ENCODE measurements around the gene RANBP17. TPM values are rescaled to one million over a fixed set of nuclear protein-coding genes. Genes with fewer than 3 reads are reported as not detected.

The RANBP17 gene
- total and polyA plus RNA-seq, 2 donors (not counting 1 experiment from before 2014, with no cell fraction given): 3.1 to 3.5 TPM

DNA sequence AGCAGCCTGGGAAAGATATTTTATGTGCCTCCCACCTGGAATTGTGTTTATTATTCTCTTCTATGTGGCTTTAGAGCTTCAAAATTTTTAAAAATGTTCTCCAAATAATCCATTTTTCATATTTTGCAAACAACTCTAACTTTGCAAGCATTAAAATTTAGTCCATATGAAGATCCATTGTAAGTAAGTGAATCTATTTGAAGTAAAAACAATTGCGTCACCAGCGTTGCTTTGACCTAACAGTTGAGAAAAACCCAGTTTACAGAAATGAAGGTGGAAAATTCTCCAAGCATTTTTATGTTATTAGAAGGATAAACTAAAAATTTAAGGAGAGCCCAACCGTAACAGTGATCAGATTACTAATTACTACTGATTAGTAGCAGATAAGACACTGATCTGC is 408.3 kb downstream of the RANBP17 start:
- Histone ChIP-seq H4K20me1 (ENCODE audit: control insufficient read depth, extremely low read depth, insufficient read depth, low read length) (no peaks in the 10 kb centered on the region), H3K4me3 (replicated peaks in 1 of 4; ENCODE audit: control extremely low read depth in 1 of 4, insufficient read depth in 1 of 4, low read depth in 3 of 4, low read length in 4 of 4) (no peak overlapping the region), H3K27me3 (ENCODE audit: control insufficient read depth, insufficient read depth, low read length) (no peaks in the 10 kb centered on the region), H3K4me2 (ENCODE audit: extremely low read depth, insufficient read depth, low read length) (no peak overlapping the region), H3K79me2 (ENCODE audit: control insufficient read depth, insufficient read depth, low read length) (no peaks in the 10 kb centered on the region), H3K4me1 (ENCODE audit: control insufficient read depth, extremely low read depth, insufficient read depth, low read length) (peaks cover 4% of the 10 kb centered on the region), H3K9ac (ENCODE audit: insufficient read depth, low read length) (no peak overlapping the region), H3K36me3 (ENCODE audit: control insufficient read depth, insufficient read depth, low read length) (no peaks in the 10 kb centered on the region), H2AFZ (ENCODE audit: low read length) (no peak overlapping the region), H3K9me3 (ENCODE audit: control insufficient read depth, insufficient read depth, low read depth, low read length) (no peaks in the 10 kb centered on the region), H3K27ac (ENCODE audit: insufficient read depth, low read length) (no peak overlapping the region)
- peak in 1 of 2 donors; percentile 44 for DNase-seq (ENCODE audit: low read depth in 2 of 2)
- no peak for TF ChIP-seq EZH2 (IDR thresholded peaks at IDR 0.05; ENCODE audit: low read length, missing control alignments)
- TF ChIP-seq, protein P1, sequence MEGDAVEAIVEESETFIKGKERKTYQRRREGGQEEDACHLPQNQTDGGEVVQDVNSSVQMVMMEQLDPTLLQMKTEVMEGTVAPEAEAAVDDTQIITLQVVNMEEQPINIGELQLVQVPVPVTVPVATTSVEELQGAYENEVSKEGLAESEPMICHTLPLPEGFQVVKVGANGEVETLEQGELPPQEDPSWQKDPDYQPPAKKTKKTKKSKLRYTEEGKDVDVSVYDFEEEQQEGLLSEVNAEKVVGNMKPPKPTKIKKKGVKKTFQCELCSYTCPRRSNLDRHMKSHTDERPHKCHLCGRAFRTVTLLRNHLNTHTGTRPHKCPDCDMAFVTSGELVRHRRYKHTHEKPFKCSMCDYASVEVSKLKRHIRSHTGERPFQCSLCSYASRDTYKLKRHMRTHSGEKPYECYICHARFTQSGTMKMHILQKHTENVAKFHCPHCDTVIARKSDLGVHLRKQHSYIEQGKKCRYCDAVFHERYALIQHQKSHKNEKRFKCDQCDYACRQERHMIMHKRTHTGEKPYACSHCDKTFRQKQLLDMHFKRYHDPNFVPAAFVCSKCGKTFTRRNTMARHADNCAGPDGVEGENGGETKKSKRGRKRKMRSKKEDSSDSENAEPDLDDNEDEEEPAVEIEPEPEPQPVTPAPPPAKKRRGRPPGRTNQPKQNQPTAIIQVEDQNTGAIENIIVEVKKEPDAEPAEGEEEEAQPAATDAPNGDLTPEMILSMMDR (conservative IDR thresholded peaks at IDR 0.05 in 1 of 2, IDR thresholded peaks at IDR 0.05 in 1 of 2; ENCODE audit: low read depth in 1 of 2, low read length in 2 of 2): no peak

- H2AFZ ChIP-seq (ENCODE audit: low read length): no peak overlapping the region
- no peaks in the 10 kb centered on the region for H3K27me3 ChIP-seq (ENCODE audit: control insufficient read depth, insufficient read depth, low read length)
- no peaks in the 10 kb centered on the region for H3K36me3 ChIP-seq (ENCODE audit: control insufficient read depth, insufficient read depth, low read length)
- H3K4me1 ChIP-seq (ENCODE audit: control insufficient read depth, extremely low read depth, insufficient read depth, low read length): peaks cover 4% of the 10 kb centered on the region
- no peak overlapping the region for H3K9ac ChIP-seq (ENCODE audit: insufficient read depth, low read length)
- no peaks in the 10 kb centered on the region for H3K79me2 ChIP-seq (ENCODE audit: control insufficient read depth, insufficient read depth, low read length)
- no peaks in the 10 kb centered on the region for H3K9me3 ChIP-seq (ENCODE audit: control insufficient read depth, insufficient read depth, low read depth, low read length)
- no peak overlapping the region for H3K4me3 ChIP-seq (replicated peaks in 1 of 4; ENCODE audit: control extremely low read depth in 1 of 4, insufficient read depth in 1 of 4, low read depth in 3 of 4, low read length in 4 of 4)
- no peak overlapping the region for H3K4me2 ChIP-seq (ENCODE audit: extremely low read depth, insufficient read depth, low read length)
- TF ChIP-seq, protein P1 (conservative IDR thresholded peaks at IDR 0.05 in 1 of 2, IDR thresholded peaks at IDR 0.05 in 1 of 2; ENCODE audit: low read depth in 1 of 2, low read length in 2 of 2): no peak
- TF ChIP-seq EZH2 (IDR thresholded peaks at IDR 0.05; ENCODE audit: low read length, missing control alignments): no peak
- no peak for DNase-seq (ENCODE audit: low read depth in 2 of 2)
- no peaks in the 10 kb centered on the region for H4K20me1 ChIP-seq (ENCODE audit: control insufficient read depth, extremely low read depth, insufficient read depth, low read length)
- H3K27ac ChIP-seq (ENCODE audit: insufficient read depth, low read length): no peak overlapping the region
Observed at GRCh38 chr5:171271798-171272197, 410.0 kb downstream of the RANBP17 start.

DNA sequence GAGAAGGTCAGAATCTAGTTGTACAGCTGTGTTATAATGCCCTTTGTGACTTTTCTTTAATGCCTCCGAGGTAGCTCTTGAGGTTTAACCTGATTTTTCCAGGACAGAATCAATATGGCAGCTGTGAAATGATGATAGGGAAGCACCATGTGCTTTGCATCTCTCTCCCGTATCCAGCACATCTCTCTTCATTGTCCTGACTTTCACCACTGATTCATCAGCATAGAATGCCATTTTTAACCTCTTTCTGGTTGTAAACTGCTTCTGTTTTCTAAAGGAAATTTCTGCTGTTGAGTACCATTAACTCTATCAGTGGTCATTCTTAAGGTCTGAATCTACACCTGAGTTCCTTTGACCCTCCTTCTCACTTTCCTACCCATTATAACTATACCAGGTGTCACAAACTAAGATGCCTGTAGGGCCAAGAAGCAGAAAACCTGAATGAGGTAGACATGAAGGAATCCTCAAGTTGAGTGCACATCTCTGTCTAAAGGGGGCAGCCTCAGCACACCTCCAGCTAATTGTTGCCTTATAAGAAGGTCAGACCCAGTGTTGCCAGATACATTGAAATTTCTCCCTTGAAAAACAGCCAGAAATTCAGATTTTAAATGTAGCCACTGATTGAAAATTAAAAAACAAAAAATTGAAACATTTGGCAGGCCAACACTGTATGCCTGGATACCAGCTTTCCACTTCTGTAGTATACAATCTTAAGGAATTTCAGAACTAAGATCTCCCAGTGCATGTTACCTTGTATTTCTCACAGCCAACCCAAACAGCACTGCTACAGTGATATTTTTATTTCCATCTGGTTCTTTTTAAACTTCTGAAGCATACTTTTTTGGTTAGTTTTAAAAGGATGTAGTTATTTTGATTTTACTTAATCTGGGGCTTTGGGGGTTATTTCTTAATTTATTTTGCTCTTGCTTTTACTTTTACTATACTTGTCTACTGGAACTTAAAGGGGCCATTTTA is 411.5 kb downstream of the RANBP17 start:
- Histone ChIP-seq H2AFZ (ENCODE audit: low read length) (no peak overlapping the region), H3K27me3 (ENCODE audit: control insufficient read depth, insufficient read depth, low read length) (no peaks in the 10 kb centered on the region), H3K4me2 (ENCODE audit: extremely low read depth, insufficient read depth, low read length) (no peak overlapping the region), H3K79me2 (ENCODE audit: control insufficient read depth, insufficient read depth, low read length) (no peaks in the 10 kb centered on the region), H3K9me3 (ENCODE audit: control insufficient read depth, insufficient read depth, low read depth, low read length) (no peaks in the 10 kb centered on the region), H3K9ac (ENCODE audit: insufficient read depth, low read length) (no peak overlapping the region), H3K36me3 (ENCODE audit: control insufficient read depth, insufficient read depth, low read length) (no peaks in the 10 kb centered on the region), H3K27ac (ENCODE audit: insufficient read depth, low read length) (no peak overlapping the region), H4K20me1 (ENCODE audit: control insufficient read depth, extremely low read depth, insufficient read depth, low read length) (no peaks in the 10 kb centered on the region), H3K4me3 (replicated peaks in 1 of 4; ENCODE audit: control extremely low read depth in 1 of 4, insufficient read depth in 1 of 4, low read depth in 3 of 4, low read length in 4 of 4) (no peak overlapping the region), H3K4me1 (ENCODE audit: control insufficient read depth, extremely low read depth, insufficient read depth, low read length) (peaks cover 4% of the 10 kb centered on the region)
- DNase-seq (ENCODE audit: low read depth in 2 of 2): peak; percentile 26 to 31
- TF ChIP-seq EZH2 (IDR thresholded peaks at IDR 0.05; ENCODE audit: low read length, missing control alignments): no peak
- TF ChIP-seq, protein P1 (conservative IDR thresholded peaks at IDR 0.05 in 1 of 2, IDR thresholded peaks at IDR 0.05 in 1 of 2; ENCODE audit: low read depth in 1 of 2, low read length in 2 of 2): peak; percentile 19 to 40

Measured in fibroblast of lung (primary cell).